Loucy (cell line): ENCODE measurements around the gene NTN1.
"Not testable (repeated sequence)": the region's sequence is repeated elsewhere in the genome, so short reads cannot be mapped to it uniquely, and the experiment has no call there.

Experiments used
- EZH2phosphoT487 ChIP-seq: fragments of 200-600 bp; IDR thresholded peaks from 2 replicates; pipeline ENCODE4 v1.6.1; 2018; ENCODE audit warnings: antibody characterized with exemption, mild to moderate bottlenecking, moderate library complexity, borderline replicate concordance
- TF ChIP-seq, protein P1 (sequence below): fragments of 200-600 bp; sonication (generic); conservative IDR thresholded peaks from 2 replicates; pipeline ENCODE4 v1.5.1; 2014; ENCODE audit warnings: mild to moderate bottlenecking, antibody characterized with exemption, low read length

DNA sequence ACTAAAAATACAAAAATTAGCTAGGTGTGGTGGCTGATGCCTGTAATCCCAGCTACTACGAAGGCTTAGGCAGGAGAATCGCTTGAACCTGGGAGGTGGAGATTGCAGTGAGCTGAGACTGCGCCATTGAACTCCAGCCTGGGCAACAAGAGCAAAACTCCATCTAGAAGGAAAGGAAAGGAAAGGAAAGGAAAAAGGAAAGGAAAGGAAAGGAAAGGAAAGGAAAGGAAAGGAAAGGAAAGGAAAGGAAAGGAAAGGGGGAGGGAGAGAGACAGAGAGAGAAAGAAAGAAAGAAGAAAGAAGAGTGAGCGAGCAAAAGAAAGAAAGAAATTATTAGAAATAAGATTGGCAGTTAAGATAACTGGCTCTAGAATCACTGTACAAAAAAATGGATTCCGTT is 37.1 kb upstream of the NTN1 start:
- TF ChIP-seq, protein P1, sequence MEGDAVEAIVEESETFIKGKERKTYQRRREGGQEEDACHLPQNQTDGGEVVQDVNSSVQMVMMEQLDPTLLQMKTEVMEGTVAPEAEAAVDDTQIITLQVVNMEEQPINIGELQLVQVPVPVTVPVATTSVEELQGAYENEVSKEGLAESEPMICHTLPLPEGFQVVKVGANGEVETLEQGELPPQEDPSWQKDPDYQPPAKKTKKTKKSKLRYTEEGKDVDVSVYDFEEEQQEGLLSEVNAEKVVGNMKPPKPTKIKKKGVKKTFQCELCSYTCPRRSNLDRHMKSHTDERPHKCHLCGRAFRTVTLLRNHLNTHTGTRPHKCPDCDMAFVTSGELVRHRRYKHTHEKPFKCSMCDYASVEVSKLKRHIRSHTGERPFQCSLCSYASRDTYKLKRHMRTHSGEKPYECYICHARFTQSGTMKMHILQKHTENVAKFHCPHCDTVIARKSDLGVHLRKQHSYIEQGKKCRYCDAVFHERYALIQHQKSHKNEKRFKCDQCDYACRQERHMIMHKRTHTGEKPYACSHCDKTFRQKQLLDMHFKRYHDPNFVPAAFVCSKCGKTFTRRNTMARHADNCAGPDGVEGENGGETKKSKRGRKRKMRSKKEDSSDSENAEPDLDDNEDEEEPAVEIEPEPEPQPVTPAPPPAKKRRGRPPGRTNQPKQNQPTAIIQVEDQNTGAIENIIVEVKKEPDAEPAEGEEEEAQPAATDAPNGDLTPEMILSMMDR: not testable (repeated sequence)
- TF ChIP-seq EZH2phosphoT487: not testable (repeated sequence)
